ENCODE measurements around the gene PLPP3. TPM values are rescaled to one million over a fixed set of nuclear protein-coding genes. Genes with fewer than 3 reads are reported as not detected.

The PLPP3 gene
- total RNA-seq, 4 donors from 2014 or later = 16.5 to 116 (median 33.5) TPM

DNA sequence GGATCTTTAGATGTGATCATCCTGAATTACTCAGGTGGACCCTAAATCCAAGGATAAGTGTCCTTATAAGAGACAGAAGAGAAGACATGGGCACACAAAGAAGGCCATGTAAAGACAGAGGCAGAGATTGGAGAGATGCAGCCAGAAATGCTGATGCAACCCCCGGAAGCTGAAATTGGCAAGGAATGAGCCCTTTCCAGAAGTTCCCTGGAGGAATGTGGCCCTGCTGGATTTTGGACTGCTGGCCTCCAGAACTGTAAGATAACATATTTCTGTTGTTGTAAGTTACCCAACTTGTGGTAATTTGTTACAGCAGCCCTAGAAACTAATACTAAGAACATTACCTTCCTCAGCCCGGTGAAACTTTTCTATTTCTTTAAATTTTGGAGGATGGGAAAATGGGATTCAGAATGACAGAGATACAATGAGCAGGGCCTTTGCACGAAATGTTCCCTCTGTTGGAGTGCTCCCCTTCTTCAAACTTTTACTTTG is 11.2 kb upstream of the PLPP3 start:
- Histone ChIP-seq H3K36me3 (no peaks in the 10 kb centered on the region), H3K4me1 (no peaks in the 10 kb centered on the region), H3K27ac (no peak overlapping the region), H3K9me3 (no peaks in the 10 kb centered on the region), H3K27me3 (no peaks in the 10 kb centered on the region), H3K4me3 (no peak overlapping the region)
- intact Hi-C loops (cut with DNase I) = no loop called here
- DNase-seq = no peak
- TF ChIP-seq, protein P1, sequence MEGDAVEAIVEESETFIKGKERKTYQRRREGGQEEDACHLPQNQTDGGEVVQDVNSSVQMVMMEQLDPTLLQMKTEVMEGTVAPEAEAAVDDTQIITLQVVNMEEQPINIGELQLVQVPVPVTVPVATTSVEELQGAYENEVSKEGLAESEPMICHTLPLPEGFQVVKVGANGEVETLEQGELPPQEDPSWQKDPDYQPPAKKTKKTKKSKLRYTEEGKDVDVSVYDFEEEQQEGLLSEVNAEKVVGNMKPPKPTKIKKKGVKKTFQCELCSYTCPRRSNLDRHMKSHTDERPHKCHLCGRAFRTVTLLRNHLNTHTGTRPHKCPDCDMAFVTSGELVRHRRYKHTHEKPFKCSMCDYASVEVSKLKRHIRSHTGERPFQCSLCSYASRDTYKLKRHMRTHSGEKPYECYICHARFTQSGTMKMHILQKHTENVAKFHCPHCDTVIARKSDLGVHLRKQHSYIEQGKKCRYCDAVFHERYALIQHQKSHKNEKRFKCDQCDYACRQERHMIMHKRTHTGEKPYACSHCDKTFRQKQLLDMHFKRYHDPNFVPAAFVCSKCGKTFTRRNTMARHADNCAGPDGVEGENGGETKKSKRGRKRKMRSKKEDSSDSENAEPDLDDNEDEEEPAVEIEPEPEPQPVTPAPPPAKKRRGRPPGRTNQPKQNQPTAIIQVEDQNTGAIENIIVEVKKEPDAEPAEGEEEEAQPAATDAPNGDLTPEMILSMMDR (IDR thresholded peaks at IDR 0.05) = no peak
- TF ChIP-seq POLR2A (IDR thresholded peaks at IDR 0.05) = no peak
- WGBS, 2 donors = 68 to 81% methylated on average over 3 of the region's 3 CpGs

DNA sequence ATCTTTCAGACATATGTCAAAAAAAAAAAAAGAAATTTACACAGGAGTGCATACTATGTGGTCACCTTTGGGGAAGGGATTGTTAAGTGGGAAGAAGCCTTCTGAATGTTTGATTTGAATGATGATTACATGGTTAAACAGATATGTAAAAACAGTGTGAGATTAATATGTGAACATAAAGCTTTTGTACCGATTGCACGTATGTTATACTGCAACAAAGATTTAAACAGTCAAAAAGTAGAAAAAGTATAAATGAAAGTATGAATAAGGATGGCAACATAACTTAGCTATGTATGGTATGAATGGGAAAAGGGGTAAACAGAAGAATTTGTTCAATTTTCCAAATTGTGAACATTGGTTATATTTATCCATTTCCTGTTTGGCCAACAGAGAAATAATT is 10.0 kb upstream of the PLPP3 start:
- Histone ChIP-seq H3K9me3 (no peaks in the 10 kb centered on the region), H3K36me3 (no peaks in the 10 kb centered on the region), H3K4me3 (no peak overlapping the region), H3K27me3 (no peaks in the 10 kb centered on the region), H3K27ac (no peak overlapping the region), H3K4me1 (no peaks in the 10 kb centered on the region)
- DNase-seq = no peak
- intact Hi-C loops (cut with DNase I) = loop anchor here (5.0 to 10.0 kb wide), 2 partner anchors 1215 to 1302 kb away; no protein-coding TSS in a partner anchor
- 97 to 98% methylated on average over 2 of the region's 2 CpGs for WGBS, 2 donors
- TF ChIP-seq, protein P1 (IDR thresholded peaks at IDR 0.05) = no peak
- no peak for TF ChIP-seq POLR2A (IDR thresholded peaks at IDR 0.05)

DNA sequence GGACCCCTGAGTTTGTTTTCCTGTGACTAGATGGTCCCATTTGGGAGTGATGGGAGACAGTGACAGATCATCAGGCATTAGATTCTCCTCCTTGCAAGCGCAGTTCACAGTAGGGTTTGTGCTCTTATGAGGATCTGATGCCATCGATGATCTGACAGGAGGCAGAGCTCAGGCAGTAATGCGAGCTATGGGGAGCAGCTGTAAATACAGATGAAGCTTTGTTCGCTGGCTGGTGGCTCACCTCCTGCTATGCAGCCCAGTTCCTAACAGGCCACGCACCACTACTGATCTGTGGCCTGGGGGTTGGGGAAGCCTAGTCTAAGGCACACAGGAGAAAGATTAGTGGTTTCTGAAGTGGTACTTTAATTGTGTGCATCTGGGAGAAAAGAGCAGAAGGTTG is 7.1 kb upstream of the PLPP3 start:
- Histone ChIP-seq H3K27me3 (no peaks in the 10 kb centered on the region), H3K4me3 (no peak overlapping the region), H3K4me1 (no peaks in the 10 kb centered on the region), H3K9me3 (no peaks in the 10 kb centered on the region), H3K27ac (no peak overlapping the region), H3K36me3 (no peaks in the 10 kb centered on the region)
- TF ChIP-seq, protein P1 (IDR thresholded peaks at IDR 0.05) = no peak
- no peak for TF ChIP-seq POLR2A (IDR thresholded peaks at IDR 0.05)
- intact Hi-C loops (cut with DNase I) = loop anchor here (5.0 to 10.0 kb wide), 2 partner anchors 1212 to 1299 kb away; no protein-coding TSS in a partner anchor
- DNase-seq = no peak
- 92 to 100% methylated on average over 4 to 5 of the region's 5 CpGs for WGBS, 2 donors

DNA sequence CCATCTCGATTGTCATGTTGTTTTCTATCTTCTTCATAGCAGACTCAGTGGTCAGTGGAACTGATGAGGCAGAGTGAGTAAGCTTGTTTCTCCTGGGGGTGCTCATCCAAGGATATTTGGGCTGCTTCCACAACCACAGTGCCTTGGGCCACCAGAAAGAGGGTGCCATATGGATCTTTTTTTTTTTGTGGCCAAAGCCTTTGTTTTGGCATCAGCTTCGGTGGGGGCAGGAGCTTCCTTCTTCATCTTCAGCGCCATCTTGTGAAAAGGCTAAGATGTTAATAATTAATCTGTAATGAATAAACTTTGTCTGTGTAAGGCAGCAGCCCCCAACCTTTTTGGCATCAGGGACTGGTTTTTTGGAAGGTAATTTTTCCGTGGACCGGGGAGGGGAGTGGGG is 6.6 kb upstream of the PLPP3 start:
- Histone ChIP-seq H3K27ac (no peak overlapping the region), H3K36me3 (no peaks in the 10 kb centered on the region), H3K9me3 (no peaks in the 10 kb centered on the region), H3K27me3 (no peaks in the 10 kb centered on the region), H3K4me3 (no peak overlapping the region), H3K4me1 (no peaks in the 10 kb centered on the region)
- DNase-seq = no peak
- TF ChIP-seq, protein P1 (IDR thresholded peaks at IDR 0.05) = no peak
- TF ChIP-seq POLR2A (IDR thresholded peaks at IDR 0.05) = no peak
- intact Hi-C loops (cut with DNase I) = loop anchor here (5.0 to 10.0 kb wide), 2 partner anchors 1211 to 1299 kb away; no protein-coding TSS in a partner anchor
- WGBS, 2 donors = 56 to 73% methylated on average over 4 to 5 of the region's 5 CpGs

DNA sequence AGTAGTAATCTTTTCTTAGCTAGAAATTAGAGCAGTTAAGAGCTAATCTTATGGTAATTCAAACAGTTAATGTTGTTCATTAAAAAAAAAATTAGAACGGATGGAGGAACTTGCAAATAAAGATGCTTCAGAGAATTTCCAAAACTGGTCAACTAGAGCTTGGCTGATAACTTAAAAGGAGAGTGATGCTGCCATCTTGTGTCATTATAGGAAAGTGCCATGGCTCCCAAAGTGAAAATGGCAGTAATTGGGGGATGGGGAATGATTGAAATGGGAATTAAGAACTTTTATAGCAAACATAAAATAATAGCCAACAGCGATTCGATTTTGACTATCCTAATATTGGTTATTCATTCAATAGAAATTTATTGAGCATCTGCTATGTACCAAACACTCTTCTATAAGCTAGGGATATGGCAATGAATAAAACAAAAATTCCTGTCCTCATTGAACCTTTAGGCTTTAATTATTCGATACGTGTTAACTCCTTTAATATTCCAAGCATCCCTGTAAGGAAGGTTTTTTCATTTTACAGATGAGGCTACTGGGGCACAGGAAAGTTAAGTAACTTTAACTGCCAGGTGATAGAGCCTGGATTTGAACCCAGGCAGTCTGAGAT is 5.7 kb upstream of the PLPP3 start:
- WGBS, 2 donors = 18 to 23% methylated on average over 5 of the region's 5 CpGs
- H3K4me3 ChIP-seq = no peak overlapping the region
- no peaks in the 10 kb centered on the region for H3K36me3 ChIP-seq
- TF ChIP-seq, protein P1 (IDR thresholded peaks at IDR 0.05) = peak; percentile 60 to 89 (median 74)
- no peak for TF ChIP-seq POLR2A (IDR thresholded peaks at IDR 0.05)
- no peak overlapping the region for H3K27ac ChIP-seq
- no peaks in the 10 kb centered on the region for H3K9me3 ChIP-seq
- H3K4me1 ChIP-seq = peaks cover 0 to 3% (median under 1%) of the 10 kb centered on the region in 3 donors
- DNase-seq = no peak
- no peaks in the 10 kb centered on the region for H3K27me3 ChIP-seq
- intact Hi-C loops (cut with DNase I) = loop anchor here (5.0 to 10.0 kb wide), 2 partner anchors 1210 to 1298 kb away; no protein-coding TSS in a partner anchor

Measured in esophagus squamous epithelium (tissue), 5 donors.